ENCODE results near the gene CLCNKA.

Gene CLCNKA

DNA sequence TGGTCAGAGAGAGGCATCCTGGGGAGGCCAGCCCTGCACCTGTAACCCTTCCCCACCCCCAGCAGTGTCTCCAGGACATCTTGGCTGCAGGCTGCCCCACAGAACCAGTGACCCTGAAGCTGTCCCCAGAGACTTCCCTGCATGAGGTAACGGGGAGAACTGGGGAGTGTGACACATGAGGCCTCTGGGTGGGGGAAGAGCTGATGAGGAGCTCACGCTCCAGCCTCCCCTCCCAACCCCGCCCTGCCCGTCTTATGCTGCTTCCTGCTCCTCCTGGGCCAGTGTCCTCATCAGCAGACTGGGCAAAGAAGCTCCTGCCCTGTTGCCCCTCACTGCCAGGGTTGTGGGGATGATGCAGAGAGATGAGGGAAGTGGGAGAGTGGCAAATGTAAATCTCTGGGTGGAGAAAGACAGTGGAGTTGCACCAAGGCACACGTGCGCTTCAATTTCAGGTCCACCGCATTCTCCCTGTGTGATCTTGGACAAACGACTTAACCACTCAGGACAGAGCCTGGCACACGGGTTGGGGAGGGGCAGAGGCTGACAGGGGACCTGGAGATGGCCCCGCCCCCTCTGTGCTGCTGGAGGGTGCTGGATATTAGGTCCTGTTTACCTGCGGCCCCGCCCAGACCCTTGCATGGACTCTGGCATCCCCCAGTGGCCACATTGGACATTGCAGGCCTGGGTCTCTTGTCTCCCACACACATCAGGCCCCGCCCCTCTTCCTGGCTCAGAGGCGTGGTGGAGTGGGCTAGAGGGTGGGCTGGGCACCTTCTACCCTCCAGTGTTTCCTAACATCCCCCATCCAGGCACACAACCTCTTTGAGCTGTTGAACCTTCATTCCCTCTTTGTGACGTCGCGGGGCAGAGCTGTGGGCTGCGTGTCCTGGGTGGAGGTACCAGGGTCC, 34.0 kb downstream of the CLCNKA start:
- TF ChIP-seq, protein P1, sequence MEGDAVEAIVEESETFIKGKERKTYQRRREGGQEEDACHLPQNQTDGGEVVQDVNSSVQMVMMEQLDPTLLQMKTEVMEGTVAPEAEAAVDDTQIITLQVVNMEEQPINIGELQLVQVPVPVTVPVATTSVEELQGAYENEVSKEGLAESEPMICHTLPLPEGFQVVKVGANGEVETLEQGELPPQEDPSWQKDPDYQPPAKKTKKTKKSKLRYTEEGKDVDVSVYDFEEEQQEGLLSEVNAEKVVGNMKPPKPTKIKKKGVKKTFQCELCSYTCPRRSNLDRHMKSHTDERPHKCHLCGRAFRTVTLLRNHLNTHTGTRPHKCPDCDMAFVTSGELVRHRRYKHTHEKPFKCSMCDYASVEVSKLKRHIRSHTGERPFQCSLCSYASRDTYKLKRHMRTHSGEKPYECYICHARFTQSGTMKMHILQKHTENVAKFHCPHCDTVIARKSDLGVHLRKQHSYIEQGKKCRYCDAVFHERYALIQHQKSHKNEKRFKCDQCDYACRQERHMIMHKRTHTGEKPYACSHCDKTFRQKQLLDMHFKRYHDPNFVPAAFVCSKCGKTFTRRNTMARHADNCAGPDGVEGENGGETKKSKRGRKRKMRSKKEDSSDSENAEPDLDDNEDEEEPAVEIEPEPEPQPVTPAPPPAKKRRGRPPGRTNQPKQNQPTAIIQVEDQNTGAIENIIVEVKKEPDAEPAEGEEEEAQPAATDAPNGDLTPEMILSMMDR (IDR thresholded peaks at IDR 0.05) = peak; percentile 49

DNA sequence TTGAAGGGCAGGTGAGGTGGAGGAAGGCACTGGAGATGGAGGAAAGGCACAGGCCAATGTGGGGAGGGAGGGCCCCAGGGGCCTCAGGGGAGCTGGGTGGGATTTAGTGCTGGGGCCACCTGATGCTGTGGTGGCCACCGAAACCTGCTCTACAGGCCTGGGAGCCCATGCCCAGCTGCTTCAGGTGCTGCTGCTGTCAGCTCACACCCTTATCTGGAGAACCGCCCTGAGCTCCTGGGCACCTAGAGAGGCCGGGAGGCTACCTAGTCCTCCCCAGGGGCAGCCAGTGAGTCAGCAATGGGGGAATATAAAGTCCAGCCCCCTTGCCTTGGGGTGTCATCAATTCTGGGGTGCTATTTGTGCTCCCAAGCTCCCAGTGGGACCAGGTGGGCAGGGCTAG, 39.4 kb downstream of the CLCNKA start:
- TF ChIP-seq, protein P1 (IDR thresholded peaks at IDR 0.05) = no peak

DNA sequence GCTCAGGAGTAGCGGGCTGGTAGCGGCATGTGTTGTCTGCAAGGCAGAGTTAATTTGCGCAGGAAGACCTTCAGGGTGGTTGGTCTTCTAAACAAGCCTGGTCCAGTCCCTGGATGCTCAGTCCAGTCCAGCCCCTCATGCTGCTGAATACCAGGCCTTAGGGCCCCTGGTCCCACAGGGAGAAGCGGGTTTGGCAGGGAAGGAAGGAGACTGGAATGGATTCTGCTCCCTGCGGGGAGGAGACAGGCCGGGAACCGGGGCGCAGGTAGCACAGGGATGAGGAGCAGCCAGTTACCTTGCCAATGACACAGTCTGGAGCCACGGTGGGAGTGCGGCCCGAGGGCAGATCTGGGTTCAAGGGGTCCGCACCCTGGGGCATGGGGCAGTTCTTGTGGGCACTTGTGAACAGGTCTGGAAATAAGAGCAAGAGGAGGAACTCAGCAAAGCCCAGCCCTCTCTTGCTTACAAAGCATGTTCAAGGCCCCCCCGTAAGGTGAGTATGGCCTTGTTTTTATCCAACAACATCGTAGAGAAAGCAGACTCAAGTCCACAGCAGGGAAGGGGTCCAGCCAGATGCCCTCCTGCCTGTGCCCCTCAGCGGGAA, 41.5 kb downstream of the CLCNKA start:
- TF ChIP-seq, protein P1 (IDR thresholded peaks at IDR 0.05) = no peak

DNA sequence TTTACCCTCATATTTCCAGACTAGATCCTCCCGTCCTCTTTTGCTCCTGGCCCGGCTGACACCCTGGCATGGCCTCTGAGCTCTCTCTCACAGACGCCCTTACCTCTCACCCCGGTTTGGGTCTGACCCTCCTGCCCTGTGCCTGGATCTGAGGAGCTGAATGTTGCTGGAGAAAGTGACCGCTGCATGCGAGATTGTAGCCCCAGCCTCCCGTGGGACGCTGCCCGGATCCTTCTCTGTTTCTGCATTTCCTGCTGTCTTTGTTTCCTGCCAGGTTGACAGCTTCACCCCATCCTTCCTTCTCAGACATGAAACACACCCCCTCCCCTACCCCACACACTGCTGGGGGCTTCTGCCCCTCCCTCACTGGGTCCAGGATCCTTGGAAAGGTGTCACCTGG, 42.1 kb downstream of the CLCNKA start:
- TF ChIP-seq, protein P1 (IDR thresholded peaks at IDR 0.05) = no peak

DNA sequence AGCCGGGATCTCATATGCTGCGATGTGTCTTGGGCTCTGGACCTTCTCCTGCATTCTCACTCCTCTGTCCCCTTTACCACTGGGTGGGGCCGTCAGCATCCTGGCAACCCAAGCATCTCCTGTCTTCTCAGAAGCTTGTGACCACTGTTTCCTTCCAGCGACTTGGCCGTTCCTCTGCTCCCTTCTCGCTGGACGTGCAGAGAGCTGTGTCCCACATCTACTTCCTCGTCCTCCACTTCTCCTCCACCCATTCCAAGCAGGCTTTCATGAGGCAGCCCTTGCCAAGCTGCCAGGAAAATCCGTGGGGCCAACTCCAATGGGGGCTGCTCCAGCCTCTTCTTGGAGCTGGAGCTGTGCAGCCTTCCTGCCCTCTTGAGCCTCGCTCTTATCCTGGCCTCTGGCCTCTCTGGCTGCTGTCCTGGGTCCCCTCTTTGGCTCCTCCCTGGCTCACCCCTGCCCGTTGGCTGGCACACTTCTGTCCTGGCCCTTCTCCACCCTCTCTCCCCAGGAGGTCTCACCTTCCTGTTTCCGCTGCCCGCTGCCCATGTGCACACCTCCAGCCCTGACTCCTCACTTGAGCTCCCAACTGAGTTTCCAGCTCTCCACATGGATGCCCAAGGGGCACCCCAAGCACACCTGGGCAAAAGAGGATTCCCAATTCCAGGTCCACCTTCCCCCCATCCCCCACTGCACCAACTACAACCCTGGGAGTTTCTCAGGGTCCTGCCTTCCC, 42.9 kb downstream of the CLCNKA start:
- TF ChIP-seq, protein P1 (IDR thresholded peaks at IDR 0.05) = no peak

DNA sequence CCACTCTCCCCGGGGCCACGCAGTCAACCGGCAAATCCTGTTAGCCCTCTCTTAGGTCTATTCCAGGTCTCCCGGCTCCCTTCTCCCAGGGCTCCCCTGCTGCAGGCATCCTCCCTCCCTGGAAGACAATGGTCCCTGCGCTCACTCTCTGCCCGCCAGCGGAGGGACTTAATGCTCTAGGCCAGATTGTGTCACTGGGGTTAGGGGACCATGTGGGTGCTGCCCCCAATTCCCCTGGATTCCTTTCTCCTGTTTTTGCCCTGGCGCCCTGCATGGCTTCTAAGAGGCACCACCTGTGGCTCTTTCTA, 43.4 kb downstream of the CLCNKA start:
- TF ChIP-seq, protein P1 (IDR thresholded peaks at IDR 0.05) = no peak

DNA sequence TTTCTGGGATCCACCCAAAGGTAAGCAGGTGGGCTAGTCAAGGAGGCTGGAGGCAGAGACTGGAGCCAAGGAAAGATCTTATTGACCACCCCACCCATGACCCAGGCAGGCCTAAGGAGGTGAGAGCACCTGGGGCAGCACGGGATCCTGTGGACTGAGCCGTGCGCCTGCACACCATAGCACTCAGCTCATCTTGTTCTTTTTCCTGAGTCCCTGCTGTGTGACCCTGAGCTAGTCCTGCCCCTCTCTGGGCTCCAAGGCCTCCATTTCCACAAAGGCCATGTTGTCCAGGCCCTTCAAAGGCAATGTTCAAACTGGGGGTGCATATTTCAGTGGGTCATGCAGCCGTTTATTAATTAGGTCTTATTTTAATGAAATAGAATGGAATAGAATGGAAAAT, 44.4 kb downstream of the CLCNKA start:
- TF ChIP-seq, protein P1 (IDR thresholded peaks at IDR 0.05) = no peak

All from LNCAP (cell line).